ENCODE data around the gene SERPINA1. TPM values are rescaled to one million over a fixed set of nuclear protein-coding genes. Genes with fewer than 3 reads are reported as not detected.

SERPINA1 gene
- total and polyA plus RNA-seq, 4 donors = 10,220 to 47,972 (median 25,583) TPM

DNA sequence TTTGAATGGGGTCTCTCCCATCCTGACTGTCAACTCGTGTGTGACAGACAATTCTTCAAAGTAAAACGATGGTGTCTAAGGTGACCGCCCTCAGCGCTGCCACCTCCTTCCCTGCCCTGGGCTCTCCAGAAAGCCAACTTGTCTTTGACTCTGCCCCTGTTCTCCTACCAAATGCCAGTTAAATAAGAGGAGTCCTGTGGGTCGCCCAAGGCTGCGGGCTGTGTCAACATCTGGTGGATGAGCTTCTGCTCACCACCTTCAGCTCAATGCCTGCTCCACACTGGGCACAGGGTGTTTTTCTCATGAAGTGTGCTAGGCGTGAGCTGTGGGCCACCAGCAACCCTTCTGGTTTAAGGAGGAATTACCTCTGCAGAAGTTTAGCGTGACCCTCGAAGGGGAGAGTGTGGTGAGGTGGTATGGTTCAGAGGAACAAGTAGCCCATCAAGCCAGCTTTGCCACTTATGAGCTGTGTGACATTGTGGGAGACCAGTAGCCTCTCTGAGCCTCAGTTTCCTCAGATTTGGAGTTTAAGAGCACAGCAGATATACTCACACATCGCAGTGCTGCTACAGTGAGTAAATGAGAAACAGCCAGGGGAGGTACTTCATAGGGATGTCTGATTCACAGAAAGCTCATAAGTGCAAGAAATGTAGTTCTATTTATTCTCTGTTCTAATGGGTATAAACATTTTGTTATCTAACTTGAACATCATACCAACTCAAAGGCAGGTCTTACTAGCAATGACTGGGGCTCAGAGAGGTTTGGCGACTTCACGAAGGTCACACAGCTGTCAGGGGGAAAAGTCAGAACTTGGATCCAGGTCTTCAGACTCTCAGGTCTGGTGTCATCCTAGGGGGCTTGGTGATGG lies 12.1 kb downstream of the SERPINA1 start:
- no peak overlapping the region for H3K9ac ChIP-seq (ENCODE audit: low read depth in 1 of 2, low read length in 2 of 2)
- H3K4me1 ChIP-seq (ENCODE audit: control insufficient read depth in 4 of 4, insufficient read depth in 4 of 4, low read length in 3 of 4) = no peaks in the 10 kb centered on the region
- no peaks in the 10 kb centered on the region for H3K9me3 ChIP-seq (ENCODE audit: control insufficient read depth in 4 of 4, low read length in 3 of 4)
- H3K4me3 ChIP-seq (ENCODE audit: low read depth in 1 of 3, low read length in 3 of 3) = no peak overlapping the region
- DNase-seq (ENCODE audit: low spot score) = no peak
- peak; percentile 60 to 66 for TF ChIP-seq RXRA (IDR thresholded peaks at IDR 0.05)
- TF ChIP-seq, protein P1, sequence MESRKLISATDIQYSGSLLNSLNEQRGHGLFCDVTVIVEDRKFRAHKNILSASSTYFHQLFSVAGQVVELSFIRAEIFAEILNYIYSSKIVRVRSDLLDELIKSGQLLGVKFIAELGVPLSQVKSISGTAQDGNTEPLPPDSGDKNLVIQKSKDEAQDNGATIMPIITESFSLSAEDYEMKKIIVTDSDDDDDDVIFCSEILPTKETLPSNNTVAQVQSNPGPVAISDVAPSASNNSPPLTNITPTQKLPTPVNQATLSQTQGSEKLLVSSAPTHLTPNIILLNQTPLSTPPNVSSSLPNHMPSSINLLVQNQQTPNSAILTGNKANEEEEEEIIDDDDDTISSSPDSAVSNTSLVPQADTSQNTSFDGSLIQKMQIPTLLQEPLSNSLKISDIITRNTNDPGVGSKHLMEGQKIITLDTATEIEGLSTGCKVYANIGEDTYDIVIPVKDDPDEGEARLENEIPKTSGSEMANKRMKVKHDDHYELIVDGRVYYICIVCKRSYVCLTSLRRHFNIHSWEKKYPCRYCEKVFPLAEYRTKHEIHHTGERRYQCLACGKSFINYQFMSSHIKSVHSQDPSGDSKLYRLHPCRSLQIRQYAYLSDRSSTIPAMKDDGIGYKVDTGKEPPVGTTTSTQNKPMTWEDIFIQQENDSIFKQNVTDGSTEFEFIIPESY (IDR thresholded peaks at IDR 0.05) = no peak
- TF ChIP-seq EGR1 (IDR thresholded peaks at IDR 0.05; ENCODE audit: low read depth in 2 of 2) = peak in 1 of 2 donors; percentile 80
- TF ChIP-seq SP1 (IDR thresholded peaks at IDR 0.05) = peak; percentile 56
- TF ChIP-seq HNF4A (conservative IDR thresholded peaks at IDR 0.05) = peak; percentile 33 to 42
- TF ChIP-seq, protein P2, sequence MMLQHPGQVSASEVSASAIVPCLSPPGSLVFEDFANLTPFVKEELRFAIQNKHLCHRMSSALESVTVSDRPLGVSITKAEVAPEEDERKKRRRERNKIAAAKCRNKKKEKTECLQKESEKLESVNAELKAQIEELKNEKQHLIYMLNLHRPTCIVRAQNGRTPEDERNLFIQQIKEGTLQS (IDR thresholded peaks at IDR 0.05) = peak; percentile 7
- TF ChIP-seq, protein P3, sequence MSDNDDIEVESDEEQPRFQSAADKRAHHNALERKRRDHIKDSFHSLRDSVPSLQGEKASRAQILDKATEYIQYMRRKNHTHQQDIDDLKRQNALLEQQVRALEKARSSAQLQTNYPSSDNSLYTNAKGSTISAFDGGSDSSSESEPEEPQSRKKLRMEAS (IDR thresholded peaks at IDR 0.05) = peak; percentile 24
- TF ChIP-seq, protein P4, sequence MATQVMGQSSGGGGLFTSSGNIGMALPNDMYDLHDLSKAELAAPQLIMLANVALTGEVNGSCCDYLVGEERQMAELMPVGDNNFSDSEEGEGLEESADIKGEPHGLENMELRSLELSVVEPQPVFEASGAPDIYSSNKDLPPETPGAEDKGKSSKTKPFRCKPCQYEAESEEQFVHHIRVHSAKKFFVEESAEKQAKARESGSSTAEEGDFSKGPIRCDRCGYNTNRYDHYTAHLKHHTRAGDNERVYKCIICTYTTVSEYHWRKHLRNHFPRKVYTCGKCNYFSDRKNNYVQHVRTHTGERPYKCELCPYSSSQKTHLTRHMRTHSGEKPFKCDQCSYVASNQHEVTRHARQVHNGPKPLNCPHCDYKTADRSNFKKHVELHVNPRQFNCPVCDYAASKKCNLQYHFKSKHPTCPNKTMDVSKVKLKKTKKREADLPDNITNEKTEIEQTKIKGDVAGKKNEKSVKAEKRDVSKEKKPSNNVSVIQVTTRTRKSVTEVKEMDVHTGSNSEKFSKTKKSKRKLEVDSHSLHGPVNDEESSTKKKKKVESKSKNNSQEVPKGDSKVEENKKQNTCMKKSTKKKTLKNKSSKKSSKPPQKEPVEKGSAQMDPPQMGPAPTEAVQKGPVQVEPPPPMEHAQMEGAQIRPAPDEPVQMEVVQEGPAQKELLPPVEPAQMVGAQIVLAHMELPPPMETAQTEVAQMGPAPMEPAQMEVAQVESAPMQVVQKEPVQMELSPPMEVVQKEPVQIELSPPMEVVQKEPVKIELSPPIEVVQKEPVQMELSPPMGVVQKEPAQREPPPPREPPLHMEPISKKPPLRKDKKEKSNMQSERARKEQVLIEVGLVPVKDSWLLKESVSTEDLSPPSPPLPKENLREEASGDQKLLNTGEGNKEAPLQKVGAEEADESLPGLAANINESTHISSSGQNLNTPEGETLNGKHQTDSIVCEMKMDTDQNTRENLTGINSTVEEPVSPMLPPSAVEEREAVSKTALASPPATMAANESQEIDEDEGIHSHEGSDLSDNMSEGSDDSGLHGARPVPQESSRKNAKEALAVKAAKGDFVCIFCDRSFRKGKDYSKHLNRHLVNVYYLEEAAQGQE (IDR thresholded peaks at IDR 0.05) = no peak
- peak; percentile 44 for TF ChIP-seq TAF1 (conservative IDR thresholded peaks at IDR 0.05)
- TF ChIP-seq YY1 (IDR thresholded peaks at IDR 0.05) = peak; percentile 50
- TF ChIP-seq FOXA1 (IDR thresholded peaks at IDR 0.05) = peak; percentile 49
- TF ChIP-seq, protein P5, sequence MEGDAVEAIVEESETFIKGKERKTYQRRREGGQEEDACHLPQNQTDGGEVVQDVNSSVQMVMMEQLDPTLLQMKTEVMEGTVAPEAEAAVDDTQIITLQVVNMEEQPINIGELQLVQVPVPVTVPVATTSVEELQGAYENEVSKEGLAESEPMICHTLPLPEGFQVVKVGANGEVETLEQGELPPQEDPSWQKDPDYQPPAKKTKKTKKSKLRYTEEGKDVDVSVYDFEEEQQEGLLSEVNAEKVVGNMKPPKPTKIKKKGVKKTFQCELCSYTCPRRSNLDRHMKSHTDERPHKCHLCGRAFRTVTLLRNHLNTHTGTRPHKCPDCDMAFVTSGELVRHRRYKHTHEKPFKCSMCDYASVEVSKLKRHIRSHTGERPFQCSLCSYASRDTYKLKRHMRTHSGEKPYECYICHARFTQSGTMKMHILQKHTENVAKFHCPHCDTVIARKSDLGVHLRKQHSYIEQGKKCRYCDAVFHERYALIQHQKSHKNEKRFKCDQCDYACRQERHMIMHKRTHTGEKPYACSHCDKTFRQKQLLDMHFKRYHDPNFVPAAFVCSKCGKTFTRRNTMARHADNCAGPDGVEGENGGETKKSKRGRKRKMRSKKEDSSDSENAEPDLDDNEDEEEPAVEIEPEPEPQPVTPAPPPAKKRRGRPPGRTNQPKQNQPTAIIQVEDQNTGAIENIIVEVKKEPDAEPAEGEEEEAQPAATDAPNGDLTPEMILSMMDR (IDR thresholded peaks at IDR 0.05; ENCODE audit: low read depth, low read length, missing input control) = no peak
- TF ChIP-seq NR2F2 (IDR thresholded peaks at IDR 0.05) = no peak
- TF ChIP-seq FOXA2 (IDR thresholded peaks at IDR 0.05) = peak; percentile 43
- TF ChIP-seq GABPA (IDR thresholded peaks at IDR 0.05 in 1 of 2, conservative IDR thresholded peaks at IDR 0.05 in 1 of 2) = no peak
- TF ChIP-seq RAD21 (IDR thresholded peaks at IDR 0.05) = peak; percentile 56 to 58
- peak in 1 of 2 donors; percentile 69 for TF ChIP-seq JUND (IDR thresholded peaks at IDR 0.05)
- TF ChIP-seq HNF4G (IDR thresholded peaks at IDR 0.05) = no peak
- H3K36me3 ChIP-seq (ENCODE audit: control insufficient read depth in 4 of 4, insufficient read depth in 3 of 4, low read depth in 1 of 4, low read length in 3 of 4) = peaks cover 0 to 20% (median 10%) of the 10 kb centered on the region in 4 donors
- 41% methylated on average over 12 of the region's 12 CpGs for WGBS
- no peaks in the 10 kb centered on the region for H3K27me3 ChIP-seq (ENCODE audit: control insufficient read depth in 4 of 4, insufficient read depth in 4 of 4, low read length in 3 of 4)
- H3K27ac ChIP-seq (ENCODE audit: low read depth in 1 of 2, low read length in 2 of 2) = peak overlapping the region; percentile 10 to 71
